A549 treated with DMSO at 1 μM for 4 hours (cell line): ENCODE data around the gene TRIM10. TPM values are rescaled to one million over a fixed set of nuclear protein-coding genes. Genes with fewer than 3 reads are reported as not detected.

Source experiments
- total RNA-seq: library from RNA; stranded (reverse); fragments of 200-300 nt; extraction: Qiagen RNA extraction; gene quantifications from 5 replicates; pipeline ENCODE4 v1.2.3, GENCODE V29; 2022; ENCODE audit warnings: low read depth

Gene TRIM10
- total RNA-seq, result not detected in 5 replicates

DNA sequence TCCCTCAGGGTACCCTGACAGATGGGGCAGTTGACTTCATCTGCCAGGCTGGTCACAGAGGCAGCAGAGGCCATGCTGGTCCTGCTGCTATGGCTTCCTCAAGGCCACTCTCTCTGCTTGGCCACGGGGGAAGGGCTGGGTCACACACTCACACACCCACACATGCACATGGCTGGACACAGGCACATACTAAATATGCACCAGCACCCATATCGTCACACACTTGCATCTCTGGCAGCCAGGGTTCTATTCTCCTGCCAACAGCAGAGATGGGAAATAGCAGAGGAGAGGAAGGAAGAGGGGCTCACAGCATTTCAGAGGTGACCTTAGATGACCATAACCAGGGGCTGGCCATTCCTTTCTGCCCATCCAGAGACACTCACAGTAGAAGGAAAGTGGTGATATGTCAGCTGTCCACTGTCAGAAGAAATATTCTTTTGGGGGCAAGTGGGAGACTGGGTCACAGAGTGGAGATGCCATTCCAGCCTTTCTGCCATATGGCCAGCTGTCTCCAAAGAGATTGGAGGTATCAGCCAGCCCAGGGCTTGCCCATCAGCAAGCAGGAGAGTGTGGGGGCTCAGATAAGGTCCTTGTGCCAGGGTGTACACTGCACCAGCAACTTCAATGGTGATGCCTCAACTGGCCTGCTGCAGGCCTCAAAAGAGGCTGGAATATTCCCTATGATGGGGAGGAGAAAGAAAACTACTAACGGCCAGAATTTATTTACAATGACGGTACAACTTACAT, at the start of gene TRIM10:
Gene TRIM10, minus strand, starts transcription at position 427 of the 747 bp plus-strand sequence. Its CDS starts 353 bp downstream, at position 74.

DNA sequence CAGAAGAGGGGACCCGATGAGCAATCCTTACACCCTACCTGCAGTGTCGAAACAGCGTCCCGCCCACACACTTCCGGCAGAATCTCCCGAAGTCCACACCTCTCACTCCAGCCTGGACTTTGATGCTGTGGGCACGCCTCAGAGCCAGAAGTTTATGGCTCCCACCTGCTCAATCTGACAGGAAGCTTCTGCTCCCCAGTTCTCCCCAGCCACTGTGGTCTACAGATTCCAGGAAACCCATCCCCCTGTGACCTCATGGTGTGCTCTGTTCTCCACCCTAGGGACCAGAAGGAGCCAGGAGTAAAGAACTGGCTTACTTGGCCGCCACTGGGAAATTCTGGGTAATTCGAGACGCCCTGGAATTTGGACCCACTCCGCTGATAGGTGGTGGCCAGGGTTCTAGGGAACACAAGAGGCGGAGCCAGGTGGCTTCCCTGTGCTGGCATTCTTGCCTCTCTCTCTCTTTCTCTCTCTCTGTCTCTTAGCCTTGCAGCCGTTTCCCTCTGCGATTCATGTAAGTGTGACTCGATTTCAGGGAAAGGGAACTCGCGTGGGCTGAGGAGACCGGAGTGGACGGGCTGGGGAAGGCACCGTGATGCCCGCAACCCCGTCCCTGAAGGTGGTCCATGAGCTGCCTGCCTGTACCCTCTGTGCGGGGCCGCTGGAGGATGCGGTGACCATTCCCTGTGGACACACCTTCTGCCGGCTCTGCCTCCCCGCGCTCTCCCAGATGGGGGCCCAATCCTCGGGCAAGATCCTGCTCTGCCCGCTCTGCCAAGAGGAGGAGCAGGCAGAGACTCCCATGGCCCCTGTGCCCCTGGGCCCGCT, 2.3 kb upstream of the TRIM10 start, which contains the start of gene TRIM15:
Gene TRIM15, plus strand, starts transcription at position 457 of the 828 bp plus-strand sequence. Its CDS starts 139 bp downstream, at position 596.

DNA sequence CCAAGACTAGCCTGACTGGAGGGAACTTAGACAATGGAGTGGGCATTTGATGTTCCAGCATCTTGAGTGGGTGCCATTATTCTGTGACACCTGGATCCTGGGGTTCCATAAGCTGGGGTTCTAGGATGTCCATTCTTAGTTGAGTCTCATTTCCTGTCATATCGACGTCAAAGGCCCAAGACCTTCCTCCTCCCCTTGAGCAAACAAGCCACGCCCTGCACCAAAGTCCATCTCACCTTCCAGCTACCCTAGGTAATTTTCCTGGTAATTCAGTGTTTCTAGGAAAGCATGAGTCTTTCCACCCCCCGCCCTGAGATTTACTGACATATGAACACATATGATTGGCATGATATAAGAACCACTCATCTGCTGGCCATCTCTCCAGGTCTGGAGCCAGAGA, 25.3 kb downstream of the TRIM10 start, which contains the start of gene TRIM40:
Gene TRIM40, plus strand, starts transcription at position 384 of the 400 bp plus-strand sequence. CDS start 897 bp downstream, outside the sequence.

GRCh38 chr6:30113003-30113759, 47.8 kb downstream of the TRIM10 start, which contains the start of gene TRIM31:
Gene TRIM31 (minus strand): TSS chr6:30113090. CDS start chr6:30112805, 285 bp downstream.

Other genes starting within 250 kb of the TRIM10 start
- gene HLA-A, start 218.7 kb downstream of the TRIM10 start, total RNA-seq, result 132 to 142 TPM (median 140 TPM) in 5 replicates
- 30.4 to 34.8 TPM (median 33.1 TPM) in 5 replicates for gene POLR1H, start 99.9 kb downstream of the TRIM10 start, total RNA-seq
- gene PPP1R11, start 94.0 kb downstream of the TRIM10 start, total RNA-seq, result 43.1 to 44.3 TPM (median 43.9 TPM) in 5 replicates
- gene RNF39, start 85.4 kb downstream of the TRIM10 start, total RNA-seq, result 0.04 to 0.05 TPM in 2 of 5 replicates, not detected in the others
- gene TRIM31, start 48.1 kb downstream of the TRIM10 start, total RNA-seq, result 1.3 to 2.2 TPM (median 1.7 TPM) in 5 replicates
- gene TRIM40, start 25.1 kb downstream of the TRIM10 start, total RNA-seq, result not detected in 5 replicates
- 0.04 TPM in 1 of 5 replicates, not detected in the others for gene TRIM15, start 2.3 kb upstream of the TRIM10 start, total RNA-seq
- 25.9 to 31.2 TPM (median 26.5 TPM) in 5 replicates for gene TRIM26, start 52.2 kb upstream of the TRIM10 start, total RNA-seq
- 7.5 to 8.8 TPM (median 8.3 TPM) in 5 replicates for gene TRIM39, start 165.7 kb upstream of the TRIM10 start, total RNA-seq
- gene RPP21, start 183.9 kb upstream of the TRIM10 start, total RNA-seq, result 61.0 to 73.0 TPM (median 64.6 TPM) in 5 replicates